ENCODE measurements around the gene PMVK. TPM values are rescaled to one million over a fixed set of nuclear protein-coding genes. Genes with fewer than 3 reads are reported as not detected.

The PMVK gene
- total and polyA plus RNA-seq, 4 donors, result 9.7 to 37.3 (median 18.6) TPM

GRCh38 chr1:154937085-154937987 lies 817 bp upstream of the PMVK start (continued):
- TF ChIP-seq, protein P1, sequence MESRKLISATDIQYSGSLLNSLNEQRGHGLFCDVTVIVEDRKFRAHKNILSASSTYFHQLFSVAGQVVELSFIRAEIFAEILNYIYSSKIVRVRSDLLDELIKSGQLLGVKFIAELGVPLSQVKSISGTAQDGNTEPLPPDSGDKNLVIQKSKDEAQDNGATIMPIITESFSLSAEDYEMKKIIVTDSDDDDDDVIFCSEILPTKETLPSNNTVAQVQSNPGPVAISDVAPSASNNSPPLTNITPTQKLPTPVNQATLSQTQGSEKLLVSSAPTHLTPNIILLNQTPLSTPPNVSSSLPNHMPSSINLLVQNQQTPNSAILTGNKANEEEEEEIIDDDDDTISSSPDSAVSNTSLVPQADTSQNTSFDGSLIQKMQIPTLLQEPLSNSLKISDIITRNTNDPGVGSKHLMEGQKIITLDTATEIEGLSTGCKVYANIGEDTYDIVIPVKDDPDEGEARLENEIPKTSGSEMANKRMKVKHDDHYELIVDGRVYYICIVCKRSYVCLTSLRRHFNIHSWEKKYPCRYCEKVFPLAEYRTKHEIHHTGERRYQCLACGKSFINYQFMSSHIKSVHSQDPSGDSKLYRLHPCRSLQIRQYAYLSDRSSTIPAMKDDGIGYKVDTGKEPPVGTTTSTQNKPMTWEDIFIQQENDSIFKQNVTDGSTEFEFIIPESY (IDR thresholded peaks at IDR 0.05), result no peak
- TF ChIP-seq FOXA2 (IDR thresholded peaks at IDR 0.05) (no peak), RXRA (IDR thresholded peaks at IDR 0.05) (no peak), RAD21 (IDR thresholded peaks at IDR 0.05) (peak; percentile 11 to 61)

GRCh38 chr1:154935749-154936554 lies 567 bp downstream of the PMVK start:
- Histone ChIP-seq H3K4me3 (ENCODE audit: low read depth in 1 of 3, low read length in 3 of 3) (peak overlapping the region; percentile 49 to 64 (median 57)), H3K9ac (ENCODE audit: low read depth in 1 of 2, low read length in 2 of 2) (peak overlapping the region; percentile 71 to 98), H3K27ac (ENCODE audit: low read depth in 1 of 2, low read length in 2 of 2) (peak overlapping the region; percentile 94 to 100), H3K36me3 (ENCODE audit: control insufficient read depth in 4 of 4, insufficient read depth in 3 of 4, low read depth in 1 of 4, low read length in 3 of 4) (no peaks in the 10 kb centered on the region), H3K27me3 (ENCODE audit: control insufficient read depth in 4 of 4, insufficient read depth in 4 of 4, low read length in 3 of 4) (no peaks in the 10 kb centered on the region), H3K9me3 (ENCODE audit: control insufficient read depth in 4 of 4, low read length in 3 of 4) (no peaks in the 10 kb centered on the region), H3K4me1 (ENCODE audit: control insufficient read depth in 4 of 4, insufficient read depth in 4 of 4, low read length in 3 of 4) (peaks cover 2 to 33% (median 28%) of the 10 kb centered on the region in 4 donors)
- no peak for DNase-seq (ENCODE audit: low spot score)
- 44% methylated on average over 27 of the region's 27 CpGs for WGBS
- TF ChIP-seq HNF4A (conservative IDR thresholded peaks at IDR 0.05) (peak; percentile 78 to 80), SP1 (IDR thresholded peaks at IDR 0.05) (no peak)

- peaks cover 2 to 29% (median 28%) of the 10 kb centered on the region in 4 donors for H3K4me1 ChIP-seq (ENCODE audit: control insufficient read depth in 4 of 4, insufficient read depth in 4 of 4, low read length in 3 of 4)
- no peaks in the 10 kb centered on the region for H3K27me3 ChIP-seq (ENCODE audit: control insufficient read depth in 4 of 4, insufficient read depth in 4 of 4, low read length in 3 of 4)
- no peak overlapping the region for H3K9ac ChIP-seq (ENCODE audit: low read depth in 1 of 2, low read length in 2 of 2)
- H3K9me3 ChIP-seq (ENCODE audit: control insufficient read depth in 4 of 4, low read length in 3 of 4), result no peaks in the 10 kb centered on the region
- WGBS, result 98% methylated on average over 5 of the region's 5 CpGs
- no peak overlapping the region for H3K4me3 ChIP-seq (ENCODE audit: low read depth in 1 of 3, low read length in 3 of 3)
- H3K27ac ChIP-seq (ENCODE audit: low read depth in 1 of 2, low read length in 2 of 2), result no peak overlapping the region
- H3K36me3 ChIP-seq (ENCODE audit: control insufficient read depth in 4 of 4, insufficient read depth in 3 of 4, low read depth in 1 of 4, low read length in 3 of 4), result peaks cover 0 to 7% (median 3%) of the 10 kb centered on the region in 4 donors
- no peak for DNase-seq (ENCODE audit: low spot score)
- TF ChIP-seq MAX (IDR thresholded peaks at IDR 0.05), result no peak
- TF ChIP-seq CTCF (IDR thresholded peaks at IDR 0.05; ENCODE audit: low read depth, low read length, missing input control), result no peak
- TF ChIP-seq TAF1 (conservative IDR thresholded peaks at IDR 0.05), result no peak
- no peak for TF ChIP-seq HNF4G (IDR thresholded peaks at IDR 0.05)
- TF ChIP-seq YY1 (IDR thresholded peaks at IDR 0.05), result no peak
- TF ChIP-seq REST (IDR thresholded peaks at IDR 0.05), result no peak
- no peak for TF ChIP-seq RXRA (IDR thresholded peaks at IDR 0.05)
- TF ChIP-seq RAD21 (IDR thresholded peaks at IDR 0.05), result no peak
- no peak for TF ChIP-seq FOXA2 (IDR thresholded peaks at IDR 0.05)
- no peak for TF ChIP-seq JUND (IDR thresholded peaks at IDR 0.05)
- TF ChIP-seq NR2F2 (IDR thresholded peaks at IDR 0.05), result no peak
- TF ChIP-seq SP1 (IDR thresholded peaks at IDR 0.05), result no peak
- TF ChIP-seq GABPA (IDR thresholded peaks at IDR 0.05 in 1 of 2, conservative IDR thresholded peaks at IDR 0.05 in 1 of 2), result no peak
Measured at GRCh38 chr1:154934358-154934948, 2.1 kb downstream of the PMVK start.

Data from liver (tissue), 9 donors.